Measurements from ENCODE around the gene LYSMD3. TPM values are rescaled to one million over a fixed set of nuclear protein-coding genes. Genes with fewer than 3 reads are reported as not detected.

LYSMD3 gene
- total and polyA plus RNA-seq, 9 of the 15 experiments (the other 6 are each of a cell fraction or from before 2014, with no cell fraction given): 9.5 to 42.3 (median 20.7) TPM

GRCh38 chr5:90551376-90551775, 22.0 kb upstream of the LYSMD3 start:
- intact Hi-C loops (cut with micrococcal nuclease) (no loop called here), in situ Hi-C loops (cut with MboI) (no loop called here)
- H3K79me2 ChIP-seq (ENCODE audit: control insufficient read depth, insufficient read depth, low read length): no peaks in the 10 kb centered on the region
- no peak overlapping the region for H2AFZ ChIP-seq (ENCODE audit: low read depth, low read length)
- H3K9me3 ChIP-seq (replicated peaks; ENCODE audit: control insufficient read depth, insufficient read depth, low read depth, low read length): no peaks in the 10 kb centered on the region
- H3K9ac ChIP-seq (ENCODE audit: insufficient read depth in 1 of 2, low read depth in 2 of 2, low read length in 2 of 2): no peak overlapping the region
- no peak for ATAC-seq
- H3K36me3 ChIP-seq (ENCODE audit: control insufficient read depth, insufficient read depth, low read length): no peaks in the 10 kb centered on the region
- H3K9me1 ChIP-seq (ENCODE audit: control insufficient read depth, insufficient read depth, low read length): no peaks in the 10 kb centered on the region
- FAIRE-seq: no peak
- POLR2A ChIA-PET: interaction anchor here (0.6 kb wide), 1 partner anchor 12 kb away, joined by 3 read pairs; no protein-coding TSS in a partner anchor
- H3K27me3 ChIP-seq (ENCODE audit: control insufficient read depth in 2 of 2, insufficient read depth in 2 of 2, low read length in 2 of 2): no peaks in the 10 kb centered on the region
- no peak for DNase-seq (ENCODE audit: extremely low read depth in 1 of 4, low spot score in 3 of 4)
- no peak overlapping the region for H3K4me3 ChIP-seq
- BruUV-seq (replicated peaks): no TSS peak
- H3K27ac ChIP-seq (ENCODE audit: extremely low read depth, low read depth, low read length): no peak overlapping the region
- peaks cover 3 to 11% of the 10 kb centered on the region in 2 experiments; a peak in 4 of 5 replicates for H3K4me1 ChIP-seq (replicated peaks in 1 of 2; ENCODE audit: control insufficient read depth in 2 of 2, insufficient read depth in 2 of 2, low read length in 2 of 2)
- 80% methylated on average over 5 of the region's 5 CpGs for WGBS (ENCODE audit: insufficient coverage, low coverage, missing lambda C conversion rate)
- H4K20me1 ChIP-seq (replicated peaks; ENCODE audit: control insufficient read depth, insufficient read depth, low read length): no peaks in the 10 kb centered on the region
- CTCF ChIA-PET (ENCODE audit: low intra/inter-chr PET ratio): no interaction called here
- H3K4me2 ChIP-seq (ENCODE audit: insufficient read depth, low read length): no peak overlapping the region
- TF ChIP-seq MLLT1 (IDR thresholded peaks at IDR 0.05) (no peak), SNRNP70 (optimal IDR thresholded peaks at IDR 0.05; ENCODE audit: low read depth, low read length) (no peak), SAFB (IDR thresholded peaks at IDR 0.05; ENCODE audit: borderline replicate concordance, low read depth, low read length) (no peak), SRSF1 (IDR thresholded peaks at IDR 0.05; ENCODE audit: low read depth, low read length) (no peak), STAT5A (IDR thresholded peaks at IDR 0.05; ENCODE audit: borderline replicate concordance, low read length) (no peak), MAX (CRISPR knock-in tag; IDR thresholded peaks at IDR 0.05) (no peak), NR2C2 (CRISPR knock-in tag; IDR thresholded peaks at IDR 0.05) (no peak), NR2C2 (tag; IDR thresholded peaks at IDR 0.05) (no peak), ZNF655 (CRISPR knock-in tag; IDR thresholded peaks at IDR 0.05) (no peak), ATF2 (CRISPR knock-in tag; IDR thresholded peaks at IDR 0.05) (no peak), PYGO2 (tag; IDR thresholded peaks at IDR 0.05) (no peak), RBM34 (IDR thresholded peaks at IDR 0.05; ENCODE audit: borderline replicate concordance, insufficient read depth, low read length) (no peak), KDM1A (IDR thresholded peaks at IDR 0.05) (no peak), BMI1 (IDR thresholded peaks at IDR 0.05; ENCODE audit: low read length) (no peak), EP400 (IDR thresholded peaks at IDR 0.05) (no peak), ZNF76 (CRISPR knock-in tag; IDR thresholded peaks at IDR 0.05; ENCODE audit: borderline replicate concordance) (no peak), ZNF644 (tag; IDR thresholded peaks at IDR 0.05; ENCODE audit: low read depth) (no peak)
- TF ChIP-seq, protein P1, sequence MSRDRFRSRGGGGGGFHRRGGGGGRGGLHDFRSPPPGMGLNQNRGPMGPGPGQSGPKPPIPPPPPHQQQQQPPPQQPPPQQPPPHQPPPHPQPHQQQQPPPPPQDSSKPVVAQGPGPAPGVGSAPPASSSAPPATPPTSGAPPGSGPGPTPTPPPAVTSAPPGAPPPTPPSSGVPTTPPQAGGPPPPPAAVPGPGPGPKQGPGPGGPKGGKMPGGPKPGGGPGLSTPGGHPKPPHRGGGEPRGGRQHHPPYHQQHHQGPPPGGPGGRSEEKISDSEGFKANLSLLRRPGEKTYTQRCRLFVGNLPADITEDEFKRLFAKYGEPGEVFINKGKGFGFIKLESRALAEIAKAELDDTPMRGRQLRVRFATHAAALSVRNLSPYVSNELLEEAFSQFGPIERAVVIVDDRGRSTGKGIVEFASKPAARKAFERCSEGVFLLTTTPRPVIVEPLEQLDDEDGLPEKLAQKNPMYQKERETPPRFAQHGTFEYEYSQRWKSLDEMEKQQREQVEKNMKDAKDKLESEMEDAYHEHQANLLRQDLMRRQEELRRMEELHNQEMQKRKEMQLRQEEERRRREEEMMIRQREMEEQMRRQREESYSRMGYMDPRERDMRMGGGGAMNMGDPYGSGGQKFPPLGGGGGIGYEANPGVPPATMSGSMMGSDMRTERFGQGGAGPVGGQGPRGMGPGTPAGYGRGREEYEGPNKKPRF (IDR thresholded peaks at IDR 0.05; ENCODE audit: low read depth, low read length): no peak

Measured in K562 (cell line).